ENCODE measurements around the gene MS4A4A. TPM values are rescaled to one million over a fixed set of nuclear protein-coding genes. Genes with fewer than 3 reads are reported as not detected.

MS4A4A gene
- total RNA-seq, 1 experiment from 2014 or later: not detected

DNA sequence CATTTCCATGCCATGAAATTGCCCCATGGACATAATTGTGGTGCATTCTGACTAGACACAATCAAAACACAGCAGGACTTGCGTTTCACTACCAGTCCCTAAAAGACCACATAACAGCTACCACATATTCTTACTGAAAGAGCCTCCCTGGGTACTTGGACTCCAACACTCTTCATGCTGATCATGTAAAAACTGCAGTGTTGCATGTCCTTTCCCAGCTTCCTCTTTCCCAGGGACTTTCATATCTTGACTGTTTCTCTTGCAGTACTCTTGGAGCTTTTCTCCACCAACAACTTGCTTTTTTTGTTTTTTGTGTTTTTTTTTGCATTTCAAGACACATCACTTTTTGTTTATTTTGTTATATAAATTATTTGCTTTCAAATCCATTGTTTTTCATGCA is 69.5 kb downstream of the MS4A4A start:
- H3K36me3 ChIP-seq: no peaks in the 10 kb centered on the region
- no peaks in the 10 kb centered on the region for H3K4me1 ChIP-seq
- no peak for DNase-seq
- no peaks in the 10 kb centered on the region; the same call in 1 of the 2 replicates for H3K27me3 ChIP-seq
- no peak overlapping the region for H3K27ac ChIP-seq
- H3K4me3 ChIP-seq: no peak overlapping the region
- no peaks in the 10 kb centered on the region for H3K9me3 ChIP-seq (replicated peaks)

GRCh38 chr11:60357771-60358170 is 77.3 kb downstream of the MS4A4A start:
- no peak for DNase-seq
- no peak overlapping the region for H3K4me3 ChIP-seq

More at GRCh38 chr11:60357771-60358170, 77.3 kb downstream of the MS4A4A start:
- Histone ChIP-seq H3K9me3 (replicated peaks) (no peaks in the 10 kb centered on the region), H3K4me1 (no peaks in the 10 kb centered on the region), H3K36me3 (no peaks in the 10 kb centered on the region), H3K27me3 (no peaks in the 10 kb centered on the region), H3K27ac (no peak overlapping the region)

Other genes with a start within 250 kb of the MS4A4A start
- not detected in 2 replicates for gene OOSP2, start 240.3 kb upstream of the MS4A4A start, total RNA-seq (2014; rRNA removed; shearing (Covaris generic))
- gene MS4A3, start 224.0 kb upstream of the MS4A4A start, total RNA-seq (2014; rRNA removed; shearing (Covaris generic)): not detected in 2 replicates
- not detected in 2 replicates for gene MS4A2, start 192.0 kb upstream of the MS4A4A start, total RNA-seq (2014; rRNA removed; shearing (Covaris generic))
- not detected in 2 replicates for gene MS4A6A, start 97.6 kb upstream of the MS4A4A start, total RNA-seq (2014; rRNA removed; shearing (Covaris generic))
- gene MS4A4E, start 37.5 kb upstream of the MS4A4A start, total RNA-seq (2014; rRNA removed; shearing (Covaris generic)): not detected in 2 replicates
- not detected in 2 replicates for gene MS4A6E, start 46.6 kb downstream of the MS4A4A start, total RNA-seq (2014; rRNA removed; shearing (Covaris generic))
- not detected in 2 replicates for gene MS4A7, start 97.9 kb downstream of the MS4A4A start, total RNA-seq (2014; rRNA removed; shearing (Covaris generic))
- not detected in 2 replicates for gene MS4A14, start 115.8 kb downstream of the MS4A4A start, total RNA-seq (2014; rRNA removed; shearing (Covaris generic))
- gene MS4A5, start 148.9 kb downstream of the MS4A4A start, total RNA-seq (2014; rRNA removed; shearing (Covaris generic)): not detected in 2 replicates
- not detected in 2 replicates for gene MS4A1, start 175.2 kb downstream of the MS4A4A start, total RNA-seq (2014; rRNA removed; shearing (Covaris generic))
- not detected in 2 replicates for gene MS4A12, start 212.1 kb downstream of the MS4A4A start, total RNA-seq (2014; rRNA removed; shearing (Covaris generic))
- not detected in 2 replicates for gene MS4A13, start 234.7 kb downstream of the MS4A4A start, total RNA-seq (2014; rRNA removed; shearing (Covaris generic))